Measurements from ENCODE around the gene USF1.
"Not testable (repeated sequence)": the region's sequence is repeated elsewhere in the genome, so short reads cannot be mapped to it uniquely, and the experiment has no call there.

Gene USF1

DNA sequence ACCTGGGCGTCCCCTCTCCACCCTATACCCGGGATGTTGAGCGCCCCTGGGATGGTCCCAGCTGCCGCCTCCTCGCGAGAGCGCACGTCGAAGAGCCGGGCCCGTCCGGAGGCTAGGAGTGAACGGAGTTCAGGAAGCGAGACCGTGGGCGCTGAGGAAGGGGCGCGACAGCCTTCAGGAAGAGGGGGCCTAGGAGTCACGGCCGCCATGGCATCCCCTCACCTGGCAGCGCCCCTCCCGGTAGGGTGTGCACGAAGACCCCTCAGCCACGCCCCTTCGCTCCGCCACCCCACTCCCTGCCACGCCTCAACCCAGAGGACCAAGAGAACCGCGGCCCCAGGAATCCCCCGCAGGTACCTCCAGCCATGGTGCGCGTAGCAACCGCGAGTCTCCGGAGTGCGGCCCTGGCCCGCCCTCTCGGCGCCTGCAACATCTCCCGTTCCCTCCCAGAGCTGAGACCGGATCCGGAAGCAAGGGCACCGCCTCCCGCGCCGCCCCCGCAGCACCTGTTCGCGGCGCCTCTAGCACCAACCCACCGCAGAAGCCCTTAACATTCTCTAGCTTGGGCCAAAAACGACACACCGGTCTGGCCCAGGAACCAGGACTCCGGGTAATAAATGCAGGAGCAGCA is 7.1 kb downstream of the USF1 start, which contains the start of gene TSTD1:
TSTD1 (minus strand) TSS at position 442 of the 631 bp plus-strand sequence; CDS start at position 367, 75 bp downstream.
- H3K27ac ChIP-seq, result peak within 1 kb of the TSS in 1 of 2 donors; percentile 61
- peak within 1 kb of the TSS; percentile 89 for H3K4me3 ChIP-seq
- DNase-seq (ENCODE audit: low spot score), result no peak

DNA sequence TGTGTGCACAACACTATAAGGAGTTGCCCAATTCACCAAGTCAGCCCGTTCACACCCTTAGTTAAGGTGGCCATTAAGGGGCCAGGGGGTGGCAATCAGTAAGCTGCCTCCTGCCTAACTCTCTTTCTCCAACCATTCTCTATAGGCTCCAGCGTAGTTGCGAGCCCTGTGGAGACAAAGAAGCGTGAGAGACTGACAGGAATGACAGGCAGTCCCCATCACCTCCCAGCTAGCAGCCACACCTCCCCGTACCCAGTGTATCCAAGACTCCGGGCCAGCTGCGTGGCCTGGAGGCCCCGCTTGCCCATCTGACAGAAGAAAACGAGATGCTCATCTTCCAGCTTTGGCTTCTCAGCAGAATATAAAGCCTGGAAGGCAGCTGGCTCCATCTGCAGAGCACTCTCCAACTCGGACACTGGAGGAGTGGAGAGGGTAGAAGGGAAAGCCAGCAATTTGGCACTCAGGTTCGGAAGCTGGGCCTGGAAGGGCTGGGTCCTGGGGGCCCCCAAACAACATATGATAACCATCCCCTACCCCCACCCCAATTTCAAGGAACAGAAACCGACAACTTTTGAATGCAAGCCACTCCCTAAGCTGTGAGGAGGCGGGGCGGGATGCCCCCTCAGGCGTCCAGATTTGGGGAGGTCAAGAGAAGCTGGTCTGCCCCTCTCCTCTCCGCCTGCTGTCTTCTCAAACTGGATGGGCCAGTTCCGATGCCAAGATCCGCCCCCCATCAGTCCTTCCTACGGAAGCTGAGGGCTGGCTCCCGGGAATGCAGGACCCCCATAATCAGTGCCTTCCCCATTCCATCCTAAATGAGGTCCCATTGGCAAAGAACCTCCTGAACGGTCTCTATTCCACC is 7.9 kb downstream of the USF1 start:
- peak overlapping the region; percentile 89 for H3K4me3 ChIP-seq
- DNase-seq (ENCODE audit: low spot score), result no peak
- TF ChIP-seq, protein P1, sequence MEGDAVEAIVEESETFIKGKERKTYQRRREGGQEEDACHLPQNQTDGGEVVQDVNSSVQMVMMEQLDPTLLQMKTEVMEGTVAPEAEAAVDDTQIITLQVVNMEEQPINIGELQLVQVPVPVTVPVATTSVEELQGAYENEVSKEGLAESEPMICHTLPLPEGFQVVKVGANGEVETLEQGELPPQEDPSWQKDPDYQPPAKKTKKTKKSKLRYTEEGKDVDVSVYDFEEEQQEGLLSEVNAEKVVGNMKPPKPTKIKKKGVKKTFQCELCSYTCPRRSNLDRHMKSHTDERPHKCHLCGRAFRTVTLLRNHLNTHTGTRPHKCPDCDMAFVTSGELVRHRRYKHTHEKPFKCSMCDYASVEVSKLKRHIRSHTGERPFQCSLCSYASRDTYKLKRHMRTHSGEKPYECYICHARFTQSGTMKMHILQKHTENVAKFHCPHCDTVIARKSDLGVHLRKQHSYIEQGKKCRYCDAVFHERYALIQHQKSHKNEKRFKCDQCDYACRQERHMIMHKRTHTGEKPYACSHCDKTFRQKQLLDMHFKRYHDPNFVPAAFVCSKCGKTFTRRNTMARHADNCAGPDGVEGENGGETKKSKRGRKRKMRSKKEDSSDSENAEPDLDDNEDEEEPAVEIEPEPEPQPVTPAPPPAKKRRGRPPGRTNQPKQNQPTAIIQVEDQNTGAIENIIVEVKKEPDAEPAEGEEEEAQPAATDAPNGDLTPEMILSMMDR (IDR thresholded peaks at IDR 0.05), result no peak
- peak overlapping the region in 1 of 2 donors; percentile 61 for H3K27ac ChIP-seq

More for the DNA sequence above, 7.1 kb downstream of the USF1 start, which contains the start of gene TSTD1:
- TF ChIP-seq, protein P1 (IDR thresholded peaks at IDR 0.05), result no peak

DNA sequence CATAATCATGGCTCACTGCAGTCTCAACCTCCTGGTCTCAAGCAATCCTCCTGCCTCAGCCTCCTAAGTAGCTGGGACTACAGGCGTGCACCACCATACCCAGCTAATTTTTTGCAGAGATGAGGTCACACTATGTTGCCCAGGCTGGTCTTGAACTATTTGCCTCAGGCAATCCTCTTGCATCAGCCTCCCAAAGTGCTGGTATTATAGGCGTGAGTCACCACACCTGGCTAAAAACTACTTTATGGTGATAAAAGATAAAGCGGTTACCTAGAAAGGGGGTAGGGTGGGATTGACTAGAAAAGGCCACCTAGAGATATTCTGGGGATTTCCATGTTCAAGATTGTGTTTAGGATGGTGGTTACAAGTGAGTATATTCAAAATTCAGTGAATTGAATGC is 12.0 kb downstream of the USF1 start:
- H3K4me3 ChIP-seq, result no peak overlapping the region
- TF ChIP-seq, protein P1 (IDR thresholded peaks at IDR 0.05), result no peak
- no peak for DNase-seq (ENCODE audit: low spot score)
- no peak overlapping the region for H3K27ac ChIP-seq

DNA sequence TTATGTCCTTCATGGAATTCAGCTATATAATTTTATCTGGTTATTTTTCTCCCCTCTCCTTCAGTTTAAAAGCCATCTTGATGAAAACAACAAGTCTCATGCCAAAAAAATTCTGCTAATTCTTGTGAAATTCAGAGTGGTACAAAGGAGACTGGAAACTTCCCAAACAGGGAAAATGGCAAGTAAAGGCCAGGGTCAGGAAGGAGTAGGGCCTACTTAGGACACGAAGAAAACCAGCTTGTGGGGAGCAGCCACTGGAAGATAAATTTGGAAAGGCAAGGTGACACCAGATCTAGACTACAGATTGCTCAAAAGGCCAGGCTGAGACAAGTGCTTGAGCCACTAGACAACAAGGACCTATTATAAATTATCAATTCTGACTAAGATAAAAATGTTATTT is 13.4 kb downstream of the USF1 start:
- no peak overlapping the region for H3K4me3 ChIP-seq
- TF ChIP-seq, protein P1 (IDR thresholded peaks at IDR 0.05), result no peak
- no peak for DNase-seq (ENCODE audit: low spot score)
- no peak overlapping the region for H3K27ac ChIP-seq

DNA sequence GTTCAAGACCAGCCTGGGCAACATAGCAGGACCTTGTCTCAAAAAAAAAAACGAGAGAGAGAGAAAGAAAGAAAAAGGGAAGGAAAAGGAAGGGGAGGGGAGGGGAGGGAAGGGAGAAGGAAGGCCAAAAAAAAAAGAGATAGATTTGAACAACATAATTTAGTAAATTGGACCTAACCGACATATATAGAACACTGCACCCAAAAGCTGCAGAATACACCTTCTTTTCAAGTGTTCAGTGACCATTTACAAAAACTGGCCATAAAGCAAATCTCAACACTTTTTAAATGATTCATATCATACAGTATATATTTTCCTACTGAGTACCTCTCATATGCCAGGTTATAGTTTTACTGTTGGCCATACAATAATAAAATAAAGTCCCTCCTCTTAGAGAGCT is 13.9 kb downstream of the USF1 start:
- Histone ChIP-seq H3K27ac (no peak overlapping the region), H3K4me3 (no peak overlapping the region)
- no peak for DNase-seq (ENCODE audit: low spot score)
- TF ChIP-seq, protein P1 (IDR thresholded peaks at IDR 0.05), result no peak

DNA sequence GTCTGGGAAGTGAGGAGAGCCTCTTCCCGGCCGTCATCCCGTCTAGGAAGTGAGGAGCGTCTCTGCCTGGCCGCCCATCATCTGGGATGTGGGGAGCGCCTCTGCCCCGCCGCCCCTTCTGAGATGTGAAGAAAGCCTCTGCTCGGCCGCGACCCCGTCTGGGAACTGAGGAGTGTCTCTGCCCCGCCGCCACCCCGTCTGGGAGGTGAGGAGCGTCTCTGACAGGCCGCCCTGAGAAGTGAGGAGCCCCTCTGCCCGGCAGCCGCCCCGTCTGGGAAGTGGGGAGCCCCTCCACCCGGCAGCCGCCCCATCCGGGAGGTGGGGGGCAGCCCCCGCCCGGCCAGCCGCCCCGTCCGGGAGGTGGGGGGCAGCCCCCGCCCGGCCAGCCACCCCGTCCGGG is 16.3 kb downstream of the USF1 start:
- H3K4me3 ChIP-seq; H3K27ac ChIP-seq; DNase-seq (ENCODE audit: low spot score): not testable (repeated sequence)

DNA sequence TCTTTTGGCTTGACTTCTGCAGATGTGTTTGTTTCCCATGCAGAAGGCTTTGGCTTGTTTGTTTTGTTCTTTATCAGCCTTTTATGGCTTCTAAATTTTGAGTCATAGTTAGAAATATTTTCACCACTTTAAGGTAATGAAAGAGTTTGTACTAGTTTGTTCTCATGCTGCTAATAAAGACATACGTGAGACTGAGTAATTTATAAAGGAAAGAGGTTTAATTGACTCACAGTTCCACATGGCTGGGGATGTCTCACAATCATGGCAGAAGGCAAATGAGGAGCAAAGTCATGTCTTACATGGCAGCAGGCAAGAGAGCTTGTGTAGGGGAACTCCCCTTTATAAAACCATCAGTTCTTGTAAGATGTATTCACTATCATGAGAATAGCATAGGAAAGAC is 18.8 kb downstream of the USF1 start:
- H3K4me3 ChIP-seq; H3K27ac ChIP-seq; DNase-seq (ENCODE audit: low spot score): not testable (repeated sequence)

DNA sequence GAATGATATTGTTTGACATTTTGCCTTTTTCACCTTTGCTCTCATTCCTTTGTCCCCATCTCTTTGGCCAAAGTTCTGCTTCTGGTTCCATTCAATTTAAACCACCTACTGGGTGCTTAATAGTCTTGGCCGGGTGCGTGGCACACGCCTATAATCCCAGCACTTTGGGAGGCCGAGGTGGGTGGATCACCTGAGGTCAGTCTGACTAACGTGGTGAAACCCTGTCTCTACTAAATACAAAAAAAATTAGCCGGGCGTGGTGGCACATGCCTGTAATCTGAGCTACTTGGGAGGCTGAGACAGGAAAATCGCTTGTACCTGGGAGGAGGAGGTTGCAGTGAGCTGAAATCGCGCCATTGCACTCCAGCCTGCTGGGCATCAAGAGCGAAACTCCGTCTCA is 23.3 kb downstream of the USF1 start:
- H3K27ac ChIP-seq; DNase-seq (ENCODE audit: low spot score); H3K4me3 ChIP-seq: not testable (repeated sequence)

Data from coronary artery (tissue), 2 donors.